ENCODE results near the gene VAV3.

- TF ChIP-seq, protein P1, sequence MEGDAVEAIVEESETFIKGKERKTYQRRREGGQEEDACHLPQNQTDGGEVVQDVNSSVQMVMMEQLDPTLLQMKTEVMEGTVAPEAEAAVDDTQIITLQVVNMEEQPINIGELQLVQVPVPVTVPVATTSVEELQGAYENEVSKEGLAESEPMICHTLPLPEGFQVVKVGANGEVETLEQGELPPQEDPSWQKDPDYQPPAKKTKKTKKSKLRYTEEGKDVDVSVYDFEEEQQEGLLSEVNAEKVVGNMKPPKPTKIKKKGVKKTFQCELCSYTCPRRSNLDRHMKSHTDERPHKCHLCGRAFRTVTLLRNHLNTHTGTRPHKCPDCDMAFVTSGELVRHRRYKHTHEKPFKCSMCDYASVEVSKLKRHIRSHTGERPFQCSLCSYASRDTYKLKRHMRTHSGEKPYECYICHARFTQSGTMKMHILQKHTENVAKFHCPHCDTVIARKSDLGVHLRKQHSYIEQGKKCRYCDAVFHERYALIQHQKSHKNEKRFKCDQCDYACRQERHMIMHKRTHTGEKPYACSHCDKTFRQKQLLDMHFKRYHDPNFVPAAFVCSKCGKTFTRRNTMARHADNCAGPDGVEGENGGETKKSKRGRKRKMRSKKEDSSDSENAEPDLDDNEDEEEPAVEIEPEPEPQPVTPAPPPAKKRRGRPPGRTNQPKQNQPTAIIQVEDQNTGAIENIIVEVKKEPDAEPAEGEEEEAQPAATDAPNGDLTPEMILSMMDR (conservative IDR thresholded peaks at IDR 0.05; ENCODE audit: low read length): no peak
- TF ChIP-seq EZH2phosphoT487 (IDR thresholded peaks at IDR 0.05; ENCODE audit: borderline replicate concordance, low read depth, low read length): no peak
Measured at GRCh38 chr1:107991371-107992066, 26.5 kb upstream of the VAV3 start.

All from OCI-LY7 (cell line).